Left ventricle myocardium superior (tissue), 1 donor: ENCODE measurements around the gene ZNF787. TPM values are rescaled to one million over a fixed set of nuclear protein-coding genes. Genes with fewer than 3 reads are reported as not detected.

Experiments used
- ATAC-seq: fragments of 200-7000 bp; cut with Tn5 transposase; one replicate; pipeline ENCODE4 v1.9.1; 2020; ENCODE audit warnings: mild to moderate bottlenecking, moderate library complexity
- DNase-seq: peaks from one replicate; pipeline ENCODE4 v3.0.0-alpha.2; 2020
- intact Hi-C: fragments of 100-400 bp; cut with micrococcal nuclease; formaldehyde crosslinking; loops from one replicate; pipeline ENCODE4 v1.11.0; 2022
- total RNA-seq: library from RNA; stranded (reverse); fragmentation: NEBNext Ultra II Directional; extraction: Animal tissue kit (Norgen Biotek cat#: 25700); gene quantifications from one replicate; pipeline ENCODE4 v1.2.1, GENCODE V29; 2021
- donor health status: DM: no; HTN: yes; CAD: no; lungs with severe emphysema.

ZNF787 gene
- total RNA-seq, 1 donor from 2014 or later: 33.8 TPM

GRCh38 chr19:56097306-56097705 lies 23.8 kb downstream of the ZNF787 start:
- peak; percentile 60 for DNase-seq
- intact Hi-C loops: no loop called here
- ATAC-seq: peak; percentile 38

DNA sequence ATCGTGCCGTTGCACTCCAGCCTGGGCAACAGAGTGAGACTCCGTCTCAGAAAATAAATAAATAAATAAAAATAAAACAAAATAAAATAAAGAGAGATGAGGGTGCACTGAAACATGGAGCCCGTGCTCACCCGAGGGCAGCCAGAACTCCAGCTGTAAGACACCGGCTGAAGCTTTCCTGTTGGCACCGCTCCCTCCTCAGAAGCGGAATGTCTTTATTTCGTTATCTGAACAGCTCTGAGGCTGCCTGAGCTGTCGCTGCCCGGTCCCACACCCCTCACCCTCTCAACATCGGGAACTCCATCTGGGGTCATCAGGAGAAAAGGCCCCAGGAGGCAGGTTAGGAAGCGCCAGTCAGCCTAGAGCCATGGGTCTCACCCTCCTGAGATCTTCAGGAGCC lies 24.4 kb downstream of the ZNF787 start:
- intact Hi-C loops: no loop called here
- DNase-seq (no peak), ATAC-seq (peak; percentile 48)

DNA sequence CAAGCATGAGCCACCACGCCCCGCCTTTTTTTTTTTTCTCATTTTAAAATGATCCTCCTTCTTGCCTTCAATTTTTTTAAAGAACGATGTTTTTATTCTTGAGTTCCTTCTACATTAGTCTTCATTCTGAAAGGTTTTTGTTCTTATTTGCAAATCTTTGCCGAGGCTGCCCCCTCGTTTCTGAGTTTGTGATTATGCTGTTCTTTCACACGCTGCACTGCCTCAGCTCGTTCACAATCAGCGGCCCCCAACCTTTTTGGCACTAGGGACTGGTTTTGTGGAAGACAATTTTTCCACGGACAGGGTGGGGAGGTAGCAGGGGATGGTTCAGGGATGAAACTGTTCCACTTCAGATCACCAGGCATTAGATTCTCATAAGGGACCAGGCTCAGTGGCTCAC lies 26.6 kb downstream of the ZNF787 start:
- intact Hi-C loops: no loop called here
- DNase-seq (no peak), ATAC-seq (no peak)

GRCh38 chr19:56092685-56093631 lies 28.1 kb downstream of the ZNF787 start:
- DNase-seq (no peak), ATAC-seq (no peak)
- intact Hi-C loops: no loop called here

GRCh38 chr19:56091751-56092546 lies 29.1 kb downstream of the ZNF787 start:
- ATAC-seq (no peak), DNase-seq (no peak)
- intact Hi-C loops: no loop called here

DNA sequence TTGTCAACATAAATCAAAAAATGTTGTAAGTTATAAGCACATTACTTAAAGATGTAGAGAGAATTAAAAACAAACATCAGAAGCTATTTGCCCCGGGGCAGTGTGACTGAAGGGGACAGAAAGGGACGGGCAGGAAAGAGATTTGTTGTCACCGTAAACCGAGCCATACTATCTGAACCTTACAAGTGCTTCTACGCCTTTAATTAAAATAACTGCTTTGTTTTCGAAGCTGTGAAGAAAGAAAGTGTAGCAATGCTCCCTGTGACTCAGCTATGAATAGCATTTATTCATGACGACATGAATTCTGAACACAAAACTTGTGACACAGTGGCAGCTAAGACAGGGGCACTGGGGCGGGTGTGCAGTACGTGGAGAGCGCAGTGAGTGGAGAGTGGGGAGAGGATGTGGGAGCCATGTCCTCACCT lies 30.0 kb downstream of the ZNF787 start:
- intact Hi-C loops: no loop called here
- ATAC-seq (peak; percentile 78), DNase-seq (no peak)

GRCh38 chr19:56089344-56089743 lies 31.8 kb downstream of the ZNF787 start:
- ATAC-seq (no peak), DNase-seq (no peak)
- intact Hi-C loops: loop anchor here (10.0 kb wide), 1 partner anchor 65 kb away; no protein-coding TSS in a partner anchor

DNA sequence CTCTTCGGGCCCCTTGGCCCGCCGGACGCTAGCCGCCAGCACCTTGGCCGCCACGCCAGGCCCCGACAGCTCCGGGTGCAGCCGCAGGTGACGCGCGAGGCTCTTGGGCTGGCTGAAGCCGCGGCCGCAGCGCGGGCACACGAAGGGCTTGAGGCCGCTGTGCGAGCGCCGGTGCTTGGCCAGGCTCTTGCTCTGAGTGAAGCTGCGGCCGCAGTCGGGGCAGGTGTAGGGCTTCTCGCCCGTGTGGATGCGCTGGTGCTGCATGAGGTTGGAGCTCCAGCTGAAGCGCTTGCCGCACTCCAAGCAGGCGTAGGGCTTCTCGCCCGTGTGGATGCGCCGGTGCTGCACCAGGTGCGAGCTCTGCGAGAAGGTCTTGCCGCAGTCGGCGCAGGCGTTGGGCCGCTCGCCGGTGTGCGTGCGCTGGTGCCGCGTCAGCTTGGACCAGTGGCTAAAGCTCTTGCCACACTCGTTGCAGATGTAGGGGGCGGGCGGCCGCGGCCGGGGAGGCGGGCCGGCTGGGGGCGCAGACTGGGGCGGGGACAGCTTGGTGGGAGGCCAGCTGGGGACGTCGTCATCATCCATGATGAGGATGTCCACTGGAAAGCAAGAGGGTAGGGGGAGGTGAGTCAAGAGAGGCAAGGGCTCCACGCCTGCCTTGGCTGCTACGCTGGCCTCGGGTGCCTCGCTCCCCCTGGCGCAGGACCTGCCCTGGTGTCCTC lies 32.4 kb downstream of the ZNF787 start:
- intact Hi-C loops: loop anchor here (10.0 kb wide), 1 partner anchor 66 kb away; no protein-coding TSS in a partner anchor
- ATAC-seq (no peak), DNase-seq (no peak)

DNA sequence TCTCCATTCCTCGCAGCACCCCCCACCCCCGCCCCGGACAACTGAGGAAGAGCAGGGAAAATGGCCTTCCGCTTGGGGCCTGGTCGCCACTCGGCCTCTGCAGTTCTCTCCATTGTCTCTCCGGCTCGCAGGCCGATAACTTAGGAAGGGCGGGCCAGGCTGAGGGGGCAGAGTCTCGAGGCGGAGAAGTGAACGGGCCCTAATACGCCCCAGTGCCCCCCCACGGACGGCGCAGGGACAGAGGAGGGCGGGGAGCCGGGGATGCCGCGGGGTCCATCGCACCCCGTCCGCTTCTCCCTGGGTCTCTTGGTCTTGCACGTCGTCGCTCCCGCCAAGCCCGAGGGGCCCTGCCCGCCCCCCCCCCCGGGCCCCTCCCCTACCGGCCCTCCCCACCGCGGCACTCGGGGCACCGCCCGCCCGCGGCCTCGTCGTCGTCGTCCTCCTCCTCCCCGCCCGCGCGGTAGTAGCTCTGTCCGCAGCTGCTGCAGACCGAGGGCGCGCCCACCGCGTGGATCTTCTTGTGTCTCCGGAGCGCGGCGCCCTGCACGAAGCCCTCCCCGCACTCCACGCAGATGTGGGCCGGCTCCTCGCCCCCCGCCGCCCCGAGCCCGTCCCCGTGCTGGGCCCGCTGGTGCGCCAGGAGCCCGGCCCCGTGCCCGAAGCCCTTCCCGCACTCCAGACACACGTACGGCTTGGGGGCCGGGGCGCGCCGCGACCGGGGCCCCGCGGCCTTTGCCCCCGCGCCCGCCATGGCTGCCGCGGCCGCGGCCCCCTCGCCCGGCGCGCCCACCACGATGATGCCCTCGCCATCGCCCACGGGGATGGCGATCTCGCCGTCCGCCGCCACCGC lies 33.2 kb downstream of the ZNF787 start:
- DNase-seq: no peak
- ATAC-seq: no peak
- intact Hi-C loops: loop anchor here (10.0 kb wide), 1 partner anchor 67 kb away; no protein-coding TSS in a partner anchor

- DNase-seq (no peak), ATAC-seq (no peak)
- intact Hi-C loops: loop anchor here (10.0 kb wide), 1 partner anchor 68 kb away; no protein-coding TSS in a partner anchor
These were observed 34.2 kb downstream of the ZNF787 start for GRCh38 chr19:56086671-56087430.

DNA sequence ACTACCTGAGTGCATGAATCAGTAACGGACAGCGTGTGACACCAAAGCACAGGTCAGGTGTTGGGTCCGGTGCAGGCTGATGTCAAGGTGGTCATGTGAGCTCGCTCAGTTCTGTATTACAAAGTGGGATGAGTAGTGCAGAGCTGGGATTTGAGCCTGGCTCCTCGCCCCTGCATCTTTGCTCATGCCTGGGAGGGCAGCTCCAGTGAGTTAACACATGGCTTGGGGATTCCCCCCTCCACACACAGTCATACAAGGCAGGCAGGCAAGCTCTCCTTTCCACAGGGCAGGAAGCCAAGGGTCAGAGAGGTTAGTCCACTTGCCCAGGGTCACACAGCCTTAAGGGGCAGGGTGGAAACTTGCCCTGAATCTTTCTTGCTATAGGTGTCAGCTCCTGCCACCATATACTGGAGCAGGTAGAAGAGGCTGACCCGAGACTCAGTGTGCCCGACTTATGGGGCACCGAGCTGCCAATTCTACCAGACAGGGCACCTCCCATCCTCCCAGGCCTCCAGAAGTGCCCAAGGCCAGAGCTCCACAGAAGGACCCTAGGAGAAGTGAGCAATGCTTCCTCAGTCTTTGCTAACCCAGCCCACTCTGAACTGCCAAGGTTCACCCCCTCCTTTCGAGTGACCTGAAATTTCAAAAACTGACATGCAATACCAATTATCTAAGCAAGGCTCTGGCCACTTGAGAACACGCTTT lies 35.4 kb downstream of the ZNF787 start:
- intact Hi-C loops: loop anchor here (10.0 kb wide), 1 partner anchor 69 kb away; no protein-coding TSS in a partner anchor
- no peak for ATAC-seq

GRCh38 chr19:56084835-56085536 lies 36.1 kb downstream of the ZNF787 start:
- ATAC-seq (no peak), DNase-seq (no peak)
- intact Hi-C loops: loop anchor here (10.0 kb wide), 1 partner anchor 70 kb away; no protein-coding TSS in a partner anchor

More for the DNA sequence above, 35.4 kb downstream of the ZNF787 start:
- DNase-seq: no peak

- no peak for DNase-seq
- ATAC-seq: no peak
- intact Hi-C loops: loop anchor here (10.0 kb wide), 1 partner anchor 71 kb away; no protein-coding TSS in a partner anchor
These were observed 37.4 kb downstream of the ZNF787 start for GRCh38 chr19:56083668-56084067.

- ATAC-seq (peak; percentile 85), DNase-seq (peak; percentile 90)
- intact Hi-C loops: loop anchor here (10.0 kb wide), 1 partner anchor 74 kb away; no protein-coding TSS in a partner anchor
These were observed 40.3 kb downstream of the ZNF787 start for GRCh38 chr19:56080669-56081401.

GRCh38 chr19:56079609-56080008 lies 41.5 kb downstream of the ZNF787 start:
- ATAC-seq (no peak), DNase-seq (no peak)
- intact Hi-C loops: loop anchor here (5.0 to 10.0 kb wide), 2 partner anchors 75 to 93 kb away; no protein-coding TSS in a partner anchor
